RWPE2 (cell line): ENCODE data around the gene SPTBN4.
"Not testable (repeated sequence)": the region's sequence is repeated elsewhere in the genome, so short reads cannot be mapped to it uniquely, and the experiment has no call there.

ENCODE experiments used
- ATAC-seq: fragments of 200-7000 bp; cut with Tn5 transposase; 3 replicates; pipeline ENCODE4 v1.9.1; 2021; ENCODE audit warnings: low read depth
- DNase-seq: peaks from one replicate; pipeline ENCODE4 v3.0.0-alpha.2; 2020; ENCODE audit warnings: low spot score
- H3K27ac ChIP-seq: fragments of 450-650 bp; 2 replicates; pipeline ENCODE4 v1.5.1; 2017; ENCODE audit warnings: mild to moderate bottlenecking; ENCODE audit not compliant: poor library complexity, severe bottlenecking
- H3K27me3 ChIP-seq: fragments of 250-450 bp; sonication (Bioruptor Pico); 2 replicates; pipeline ENCODE4 v1.5.1; 2021; ENCODE audit warnings: mild to moderate bottlenecking, moderate library complexity; ENCODE audit not compliant: insufficient read depth, poor library complexity, severe bottlenecking
- H3K36me3 ChIP-seq: fragments of 250-450 bp; sonication (Bioruptor Pico); 2 replicates; pipeline ENCODE4 v1.5.1; 2020; ENCODE audit warnings: low read depth, mild to moderate bottlenecking, moderate library complexity
- H3K4me1 ChIP-seq: fragments of 250-450 bp; sonication (Bioruptor Pico); 2 replicates; pipeline ENCODE4 v1.5.1; 2021; ENCODE audit warnings: mild to moderate bottlenecking, moderate library complexity; ENCODE audit not compliant: insufficient read depth, poor library complexity, severe bottlenecking
- H3K4me3 ChIP-seq: fragments of 250-450 bp; sonication (Bioruptor Pico); 2 replicates; pipeline ENCODE4 v1.5.1; 2021; ENCODE audit warnings: mild to moderate bottlenecking, moderate library complexity; ENCODE audit not compliant: severe bottlenecking
- H3K9me3 ChIP-seq: fragments of 250-450 bp; sonication (Bioruptor Pico); 2 replicates; pipeline ENCODE4 v1.5.1; 2021; ENCODE audit warnings: mild to moderate bottlenecking, moderate library complexity; ENCODE audit not compliant: severe bottlenecking
- TF ChIP-seq, protein P1 (sequence below): fragments of 450-650 bp; IDR thresholded peaks from one replicate; pipeline ENCODE4 v1.5.1; 2017; ENCODE audit warnings: mild to moderate bottlenecking, moderate library complexity; ENCODE audit not compliant: poor library complexity, severe bottlenecking

SPTBN4 gene

GRCh38 chr19:40588110-40588854 is 121.5 kb downstream of the SPTBN4 start:
- Histone ChIP-seq H3K9me3 (no peaks in the 10 kb centered on the region), H3K27me3 (no peaks in the 10 kb centered on the region), H3K4me1 (peaks cover 11% of the 10 kb centered on the region), H3K27ac (peak overlapping the region; percentile 25), H3K36me3 (peaks cover 31% of the 10 kb centered on the region), H3K4me3 (no peak overlapping the region)
- ATAC-seq (peak; percentile 61), DNase-seq (no peak)
- TF ChIP-seq, protein P1, sequence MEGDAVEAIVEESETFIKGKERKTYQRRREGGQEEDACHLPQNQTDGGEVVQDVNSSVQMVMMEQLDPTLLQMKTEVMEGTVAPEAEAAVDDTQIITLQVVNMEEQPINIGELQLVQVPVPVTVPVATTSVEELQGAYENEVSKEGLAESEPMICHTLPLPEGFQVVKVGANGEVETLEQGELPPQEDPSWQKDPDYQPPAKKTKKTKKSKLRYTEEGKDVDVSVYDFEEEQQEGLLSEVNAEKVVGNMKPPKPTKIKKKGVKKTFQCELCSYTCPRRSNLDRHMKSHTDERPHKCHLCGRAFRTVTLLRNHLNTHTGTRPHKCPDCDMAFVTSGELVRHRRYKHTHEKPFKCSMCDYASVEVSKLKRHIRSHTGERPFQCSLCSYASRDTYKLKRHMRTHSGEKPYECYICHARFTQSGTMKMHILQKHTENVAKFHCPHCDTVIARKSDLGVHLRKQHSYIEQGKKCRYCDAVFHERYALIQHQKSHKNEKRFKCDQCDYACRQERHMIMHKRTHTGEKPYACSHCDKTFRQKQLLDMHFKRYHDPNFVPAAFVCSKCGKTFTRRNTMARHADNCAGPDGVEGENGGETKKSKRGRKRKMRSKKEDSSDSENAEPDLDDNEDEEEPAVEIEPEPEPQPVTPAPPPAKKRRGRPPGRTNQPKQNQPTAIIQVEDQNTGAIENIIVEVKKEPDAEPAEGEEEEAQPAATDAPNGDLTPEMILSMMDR = no peak

GRCh38 chr19:40588926-40589569 is 122.2 kb downstream of the SPTBN4 start:
- ATAC-seq (no peak), DNase-seq (no peak)
- TF ChIP-seq, protein P1 = no peak
- Histone ChIP-seq H3K4me1 (peaks cover 11% of the 10 kb centered on the region), H3K4me3 (no peak overlapping the region), H3K36me3 (peaks cover 31% of the 10 kb centered on the region), H3K9me3 (no peaks in the 10 kb centered on the region), H3K27me3 (no peaks in the 10 kb centered on the region), H3K27ac (peak overlapping the region; percentile 25)

DNA sequence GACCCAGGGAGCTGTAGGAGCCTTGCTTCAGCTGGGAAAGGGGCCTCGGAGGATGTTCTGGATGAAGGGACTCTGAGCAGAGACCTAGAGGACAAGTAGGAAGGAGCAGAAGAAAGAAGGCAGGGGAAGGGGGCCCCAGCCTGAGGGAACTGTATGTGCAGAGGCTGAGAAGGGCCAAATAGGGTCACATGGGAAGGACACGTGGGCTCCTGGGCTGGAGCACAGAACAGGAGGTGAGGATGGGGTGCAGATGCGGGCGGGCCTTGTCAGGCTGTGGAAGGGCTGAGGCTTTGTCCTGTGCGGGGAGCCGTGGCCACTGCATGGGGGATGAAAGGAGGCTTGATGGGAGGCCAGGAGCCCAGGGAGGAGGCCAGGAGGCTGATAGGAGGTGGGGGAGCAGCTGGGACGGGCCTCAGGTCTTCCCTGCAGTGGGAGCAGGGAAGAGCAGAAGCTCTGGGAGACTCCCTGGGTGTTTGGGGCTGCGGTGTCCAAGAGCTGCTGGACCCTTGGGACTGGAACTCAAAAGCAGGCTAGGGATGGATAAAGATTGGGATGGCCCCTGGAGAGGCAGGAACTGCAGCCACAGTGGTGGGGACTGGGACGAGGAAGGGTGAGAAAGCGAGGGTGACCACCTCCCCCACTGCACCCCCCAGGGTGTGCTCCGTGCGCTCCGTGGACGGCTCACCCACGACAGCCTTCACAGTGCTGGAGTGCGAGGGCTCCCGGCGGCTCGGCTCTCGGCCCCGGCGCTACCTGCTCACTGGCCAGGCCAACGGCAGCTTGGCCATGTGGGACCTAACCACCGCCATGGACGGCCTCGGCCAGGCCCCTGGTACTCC is 123.0 kb downstream of the SPTBN4 start:
- Histone ChIP-seq H3K4me1 (peaks cover 11% of the 10 kb centered on the region), H3K27ac (no peak overlapping the region), H3K4me3 (no peak overlapping the region), H3K9me3 (no peaks in the 10 kb centered on the region), H3K27me3 (no peaks in the 10 kb centered on the region), H3K36me3 (peaks cover 25% of the 10 kb centered on the region)
- TF ChIP-seq, protein P1 = no peak
- no peak for DNase-seq
- ATAC-seq = no peak

DNA sequence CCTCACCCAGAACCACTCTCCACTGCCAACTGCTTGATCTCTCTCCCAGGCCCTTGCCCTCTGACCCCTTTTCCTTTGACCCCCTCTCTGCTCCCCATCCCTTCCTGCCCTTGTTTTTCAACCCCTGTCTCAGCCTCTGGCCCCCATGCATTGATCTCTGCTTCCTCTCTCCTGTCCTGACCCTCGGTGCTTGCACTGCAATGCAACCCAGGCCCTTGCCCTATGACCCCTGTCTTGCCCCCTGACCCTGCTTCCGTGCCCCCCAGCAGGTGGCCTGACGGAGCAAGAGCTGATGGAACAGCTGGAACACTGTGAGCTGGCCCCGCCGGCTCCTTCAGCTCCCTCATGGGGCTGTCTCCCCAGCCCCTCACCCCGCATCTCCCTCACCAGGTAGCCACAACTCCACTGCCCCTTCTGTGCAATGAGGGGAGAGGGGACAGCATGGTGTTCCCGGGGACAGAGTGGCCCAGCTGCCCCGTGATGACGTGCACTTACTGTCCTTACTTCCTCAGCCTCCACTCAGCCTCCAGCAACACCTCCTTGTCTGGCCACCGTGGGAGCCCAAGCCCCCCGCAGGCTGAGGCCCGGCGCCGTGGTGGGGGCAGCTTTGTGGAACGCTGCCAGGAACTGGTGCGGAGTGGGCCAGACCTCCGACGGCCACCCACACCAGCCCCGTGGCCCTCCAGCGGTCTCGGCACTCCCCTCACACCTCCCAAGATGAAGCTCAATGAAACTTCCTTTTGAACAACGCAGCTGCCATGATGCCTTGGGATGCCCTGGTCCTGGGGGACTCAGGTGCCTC is 123.9 kb downstream of the SPTBN4 start:
- TF ChIP-seq, protein P1 = no peak
- ATAC-seq = no peak
- H3K27ac ChIP-seq = no peak overlapping the region
- DNase-seq = peak; percentile 47
- H3K4me1 ChIP-seq = peaks cover 6% of the 10 kb centered on the region
- H3K9me3 ChIP-seq = no peaks in the 10 kb centered on the region
- peaks cover 23% of the 10 kb centered on the region for H3K36me3 ChIP-seq
- H3K4me3 ChIP-seq = no peak overlapping the region
- no peaks in the 10 kb centered on the region for H3K27me3 ChIP-seq

DNA sequence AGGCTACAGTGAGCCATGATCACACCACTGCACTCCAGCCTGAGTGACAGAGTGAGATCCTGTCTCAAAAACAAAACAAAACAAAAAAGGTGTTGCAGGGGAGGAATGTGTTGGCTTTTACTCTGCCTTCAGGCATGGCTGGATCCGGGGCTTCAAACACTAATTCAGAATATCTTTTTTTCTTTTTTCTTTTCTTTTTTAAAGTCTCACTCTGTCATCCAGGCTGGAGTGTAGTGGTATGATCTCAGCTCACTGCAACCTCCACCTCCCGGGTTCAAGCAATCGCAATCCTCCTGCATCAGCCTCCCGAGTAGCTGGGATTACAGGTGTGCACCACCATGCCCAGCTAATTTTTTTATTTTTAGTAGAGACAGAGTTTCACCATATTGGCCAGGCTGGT is 124.9 kb downstream of the SPTBN4 start:
- peaks cover 14% of the 10 kb centered on the region for H3K36me3 ChIP-seq
- not testable (repeated sequence) for ATAC-seq, H3K4me3 ChIP-seq, H3K27me3 ChIP-seq, H3K4me1 ChIP-seq, H3K27ac ChIP-seq, DNase-seq, H3K9me3 ChIP-seq
